Choroid plexus epithelial cell (primary cell): ENCODE data around the gene CAMK2B.

Experiments used
- DNase-seq: peaks from one replicate; pipeline ENCODE4 v3.0.0-alpha.2; 2010; ENCODE audit warnings: low read depth
- H3K4me3 ChIP-seq: 2 replicates; pipeline ENCODE4 v1.5.1; 2011; ENCODE audit warnings: low read depth, mild to moderate bottlenecking, control low read depth, low read length, moderate library complexity
- TF ChIP-seq, protein P1 (sequence below): conservative IDR thresholded peaks from 2 replicates; pipeline ENCODE4 v1.5.1; 2011; ENCODE audit warnings: low read depth, mild to moderate bottlenecking, control low read depth, inconsistent platforms, low read length, moderate library complexity

The CAMK2B gene

DNA sequence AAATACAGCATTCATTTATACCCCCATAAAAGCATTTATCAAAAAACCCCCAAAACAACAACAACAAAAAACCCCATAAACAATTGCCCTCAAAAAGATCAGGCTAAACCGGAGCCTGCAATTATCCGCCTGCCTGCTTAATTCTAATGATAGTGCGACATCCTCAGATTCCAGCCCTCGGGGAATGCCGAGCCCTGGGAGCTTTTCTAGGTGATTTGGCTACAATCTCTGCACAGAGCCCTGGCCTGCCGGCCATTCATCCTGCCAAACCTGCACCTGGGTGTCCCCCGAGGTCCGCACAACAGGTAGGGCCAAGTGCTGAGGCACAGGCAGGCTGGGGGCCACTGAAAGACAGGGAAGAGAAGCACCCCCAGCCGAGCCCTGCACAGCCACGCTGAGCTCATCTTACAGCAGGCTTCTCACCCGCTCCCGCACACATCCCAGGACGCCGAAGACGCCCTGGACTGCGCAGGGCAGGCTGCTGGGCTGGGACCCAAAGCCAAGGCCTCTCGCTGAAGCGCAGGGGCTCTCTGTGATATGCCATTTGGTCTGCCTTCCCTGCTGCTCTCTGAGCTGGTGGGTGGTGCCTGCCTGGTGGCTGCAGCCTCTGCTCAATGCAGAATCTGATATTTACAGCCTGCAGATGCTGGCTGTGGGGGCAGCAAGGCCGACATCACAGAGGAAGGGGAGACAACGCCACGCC is 57.5 kb downstream of the CAMK2B start:
- DNase-seq = no peak
- H3K4me3 ChIP-seq = no peak overlapping the region
- TF ChIP-seq, protein P1, sequence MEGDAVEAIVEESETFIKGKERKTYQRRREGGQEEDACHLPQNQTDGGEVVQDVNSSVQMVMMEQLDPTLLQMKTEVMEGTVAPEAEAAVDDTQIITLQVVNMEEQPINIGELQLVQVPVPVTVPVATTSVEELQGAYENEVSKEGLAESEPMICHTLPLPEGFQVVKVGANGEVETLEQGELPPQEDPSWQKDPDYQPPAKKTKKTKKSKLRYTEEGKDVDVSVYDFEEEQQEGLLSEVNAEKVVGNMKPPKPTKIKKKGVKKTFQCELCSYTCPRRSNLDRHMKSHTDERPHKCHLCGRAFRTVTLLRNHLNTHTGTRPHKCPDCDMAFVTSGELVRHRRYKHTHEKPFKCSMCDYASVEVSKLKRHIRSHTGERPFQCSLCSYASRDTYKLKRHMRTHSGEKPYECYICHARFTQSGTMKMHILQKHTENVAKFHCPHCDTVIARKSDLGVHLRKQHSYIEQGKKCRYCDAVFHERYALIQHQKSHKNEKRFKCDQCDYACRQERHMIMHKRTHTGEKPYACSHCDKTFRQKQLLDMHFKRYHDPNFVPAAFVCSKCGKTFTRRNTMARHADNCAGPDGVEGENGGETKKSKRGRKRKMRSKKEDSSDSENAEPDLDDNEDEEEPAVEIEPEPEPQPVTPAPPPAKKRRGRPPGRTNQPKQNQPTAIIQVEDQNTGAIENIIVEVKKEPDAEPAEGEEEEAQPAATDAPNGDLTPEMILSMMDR = no peak

- H3K4me3 ChIP-seq = no peak overlapping the region
- TF ChIP-seq, protein P1 = no peak
- DNase-seq = no peak
Observed at GRCh38 chr7:44267178-44267577, 58.2 kb downstream of the CAMK2B start.

DNA sequence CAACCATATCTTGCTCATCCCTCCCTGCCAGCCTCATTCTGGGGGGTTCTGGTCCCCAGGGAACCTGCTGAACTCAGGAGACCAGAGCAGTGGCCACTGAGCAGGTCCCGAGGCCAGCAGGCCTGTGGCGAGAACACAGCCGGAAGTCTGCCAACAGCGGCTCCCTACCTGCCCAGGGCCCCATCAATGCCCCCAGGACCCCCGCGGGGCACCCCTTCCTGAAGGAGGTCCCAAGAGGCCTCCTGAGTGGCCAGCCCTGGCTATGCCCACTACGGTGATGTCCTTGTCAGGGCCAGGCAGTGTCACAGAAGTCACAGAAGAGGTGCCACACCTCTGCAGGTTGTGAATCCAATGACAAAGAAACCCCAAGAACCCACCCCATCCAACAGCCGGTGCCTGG is 58.9 kb downstream of the CAMK2B start:
- TF ChIP-seq, protein P1 = no peak
- DNase-seq = no peak
- H3K4me3 ChIP-seq = no peak overlapping the region

DNA sequence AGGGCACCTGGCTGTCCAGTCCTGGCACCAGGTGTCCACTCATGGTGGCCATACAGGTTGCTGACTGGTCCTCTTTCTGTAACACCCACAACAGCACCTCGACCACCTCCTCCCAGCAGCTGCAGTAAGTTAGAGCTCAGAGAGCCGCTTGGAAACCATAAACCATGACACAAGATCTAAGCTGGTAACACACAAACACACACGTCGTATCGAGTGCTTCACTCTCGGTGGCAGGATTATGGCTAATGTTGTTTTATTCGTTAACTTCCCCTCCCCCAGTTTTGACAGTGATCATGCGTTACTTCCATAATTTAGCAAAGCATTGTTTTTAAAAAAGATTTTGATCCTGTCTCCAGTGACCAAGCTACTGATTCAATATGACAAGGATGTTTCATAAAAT is 59.7 kb downstream of the CAMK2B start:
- DNase-seq = no peak
- TF ChIP-seq, protein P1 = no peak

DNA sequence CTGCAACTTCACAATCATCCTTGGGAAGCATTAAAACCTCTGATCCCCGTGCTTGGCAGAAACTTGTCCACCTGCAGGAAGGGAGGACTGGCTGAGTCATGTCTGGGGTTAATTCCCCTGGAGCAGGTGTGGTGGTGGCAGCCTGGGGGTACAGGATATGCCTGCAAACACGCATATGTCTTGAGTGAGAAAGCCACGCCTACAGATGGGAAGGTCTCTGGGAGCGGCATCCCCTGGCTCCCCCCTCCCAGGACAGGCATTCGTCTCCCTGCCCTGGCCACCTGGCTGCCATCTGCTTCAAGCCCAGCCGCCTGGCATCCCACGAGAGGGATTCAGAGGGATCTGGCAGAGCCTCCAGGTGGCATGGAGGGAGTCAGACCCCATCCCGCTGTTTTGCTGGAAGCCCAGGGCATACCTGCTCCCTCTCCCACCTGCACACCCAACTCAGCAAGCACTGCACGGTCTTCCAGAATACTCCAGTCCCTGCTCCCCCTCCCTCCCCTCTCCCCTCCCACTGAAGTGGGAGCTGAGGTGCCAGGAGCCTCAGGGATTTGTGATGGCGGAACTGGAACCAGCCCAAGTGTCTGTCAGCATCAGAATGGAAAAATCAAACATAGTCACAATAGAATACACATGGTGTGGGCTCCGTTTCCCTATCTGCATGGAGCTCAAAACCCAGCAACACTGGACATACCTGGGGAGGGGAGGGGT is 61.0 kb downstream of the CAMK2B start:
- no peak overlapping the region for H3K4me3 ChIP-seq
- TF ChIP-seq, protein P1 = no peak
- DNase-seq = no peak

More for the DNA sequence above, 59.7 kb downstream of the CAMK2B start:
- H3K4me3 ChIP-seq = no peak overlapping the region

DNA sequence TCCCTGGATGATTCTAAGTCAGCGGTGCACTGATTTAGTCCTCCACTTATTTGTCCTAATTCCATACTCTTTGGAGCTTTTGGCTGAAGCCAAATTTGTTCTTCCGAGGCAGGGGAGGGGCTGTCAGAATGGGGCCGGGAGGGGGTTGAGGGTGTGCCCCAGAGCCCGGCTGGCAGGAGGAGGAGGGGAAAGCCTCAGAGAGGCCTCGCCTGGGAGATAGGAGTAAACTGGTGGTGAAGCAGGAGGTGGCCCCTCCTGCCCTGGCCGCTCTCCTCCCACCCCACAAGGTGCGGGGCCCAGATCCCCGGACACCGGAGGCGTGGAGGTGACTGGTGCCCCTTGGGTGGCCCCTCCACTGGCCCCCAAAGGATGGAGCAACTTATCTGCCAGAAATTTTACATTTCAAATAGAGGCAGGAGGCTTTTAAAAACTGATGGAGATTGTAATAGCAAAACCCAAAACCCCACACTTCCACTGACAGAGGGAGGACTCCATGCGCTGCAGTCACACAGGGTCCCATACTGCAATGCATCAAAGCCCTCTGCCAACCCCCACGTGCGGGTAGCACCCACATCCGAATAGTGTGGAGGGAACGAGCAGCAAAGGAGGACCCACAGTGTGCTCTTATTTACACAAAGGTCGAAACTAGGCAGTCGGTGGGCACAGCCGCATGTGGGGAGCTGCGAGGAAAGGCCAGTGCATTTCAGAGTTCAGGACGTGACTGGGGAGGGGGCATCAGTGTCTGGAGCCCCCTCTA is 61.9 kb downstream of the CAMK2B start:
- TF ChIP-seq, protein P1 = no peak
- H3K4me3 ChIP-seq = no peak overlapping the region
- DNase-seq = no peak
